ENCODE measurements around the gene ZNFX1. TPM values are rescaled to one million over a fixed set of nuclear protein-coding genes. Genes with fewer than 3 reads are reported as not detected.
A peak's percentile ranks its signal among the peaks of the same experiment; 100 is the strongest.

The ZNFX1 gene
- total and polyA plus RNA-seq, 9 of the 15 experiments (the other 6 are each of a cell fraction or from before 2014, with no cell fraction given): 3.8 to 13.8 (median 10.3) TPM

DNA sequence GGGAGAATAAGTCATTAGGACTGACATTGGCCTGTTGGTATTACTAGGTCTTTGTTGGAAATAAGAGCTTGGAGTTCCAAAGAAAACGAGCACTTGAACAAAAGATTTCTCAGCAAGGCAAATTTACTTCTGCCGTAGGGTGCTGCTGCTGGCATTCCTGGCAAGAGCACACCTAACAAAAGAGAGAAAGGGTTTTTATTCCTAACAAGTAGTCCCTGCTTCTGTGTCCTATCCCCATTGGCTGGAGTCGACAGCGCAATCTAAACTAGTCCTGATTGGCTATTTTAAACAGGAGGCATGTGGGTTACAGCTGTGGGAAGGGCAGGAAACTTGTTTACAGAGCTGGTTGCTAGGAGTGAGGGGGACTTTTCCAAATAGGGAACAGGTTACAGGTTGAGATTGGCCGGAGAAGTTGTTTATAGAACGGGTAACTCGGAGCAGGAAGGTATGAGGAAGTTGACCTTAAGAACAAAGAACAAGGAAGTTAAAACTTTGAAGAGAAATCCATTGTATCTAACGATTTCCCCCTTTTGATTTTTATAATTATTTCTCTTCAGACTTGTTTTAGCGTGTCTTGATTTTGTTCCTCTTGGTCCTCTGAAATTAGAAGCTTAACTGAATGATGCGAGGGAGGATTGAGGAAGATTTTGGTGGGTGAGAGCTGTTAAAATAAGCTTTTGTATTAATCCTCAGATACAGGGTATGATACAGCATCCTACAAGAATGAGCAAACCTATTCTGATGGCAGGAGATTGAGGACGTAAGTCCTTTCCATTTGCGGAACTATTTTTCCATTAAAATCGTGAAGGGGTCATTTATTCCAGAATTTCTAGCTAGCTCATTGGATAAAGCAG, 3.4 kb upstream of the ZNFX1 start (continued):
- no peak for TF ChIP-seq LEF1 (IDR thresholded peaks at IDR 0.05)
- TF ChIP-seq TEAD1 (CRISPR knock-in tag; IDR thresholded peaks at IDR 0.05): 0 out of 4 replicates have a peak, but pooled peaks of 1 of the 2 experiments have one; percentile 48
- peak; percentile 60; the same call in 1 of the 2 replicates for TF ChIP-seq ZNF561 (CRISPR knock-in tag; conservative IDR thresholded peaks at IDR 0.05)
- TF ChIP-seq NFYB (IDR thresholded peaks at IDR 0.05; ENCODE audit: extremely low read depth, insufficient read length): no peak
- no peak for TF ChIP-seq MTF1 (CRISPR knock-in tag; IDR thresholded peaks at IDR 0.05; ENCODE audit: borderline replicate concordance)
- peak; percentile 76 for TF ChIP-seq FOXJ2 (tag; IDR thresholded peaks at IDR 0.05)
- TF ChIP-seq, protein P1, sequence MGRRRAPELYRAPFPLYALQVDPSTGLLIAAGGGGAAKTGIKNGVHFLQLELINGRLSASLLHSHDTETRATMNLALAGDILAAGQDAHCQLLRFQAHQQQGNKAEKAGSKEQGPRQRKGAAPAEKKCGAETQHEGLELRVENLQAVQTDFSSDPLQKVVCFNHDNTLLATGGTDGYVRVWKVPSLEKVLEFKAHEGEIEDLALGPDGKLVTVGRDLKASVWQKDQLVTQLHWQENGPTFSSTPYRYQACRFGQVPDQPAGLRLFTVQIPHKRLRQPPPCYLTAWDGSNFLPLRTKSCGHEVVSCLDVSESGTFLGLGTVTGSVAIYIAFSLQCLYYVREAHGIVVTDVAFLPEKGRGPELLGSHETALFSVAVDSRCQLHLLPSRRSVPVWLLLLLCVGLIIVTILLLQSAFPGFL (CRISPR knock-in tag; IDR thresholded peaks at IDR 0.05): 0 out of 2 replicates have a peak, but pooled peaks have one; percentile 53
- peak; percentile 22 for TF ChIP-seq DACH1 (IDR thresholded peaks at IDR 0.05; ENCODE audit: partially characterized antibody)
- TF ChIP-seq, protein P2, sequence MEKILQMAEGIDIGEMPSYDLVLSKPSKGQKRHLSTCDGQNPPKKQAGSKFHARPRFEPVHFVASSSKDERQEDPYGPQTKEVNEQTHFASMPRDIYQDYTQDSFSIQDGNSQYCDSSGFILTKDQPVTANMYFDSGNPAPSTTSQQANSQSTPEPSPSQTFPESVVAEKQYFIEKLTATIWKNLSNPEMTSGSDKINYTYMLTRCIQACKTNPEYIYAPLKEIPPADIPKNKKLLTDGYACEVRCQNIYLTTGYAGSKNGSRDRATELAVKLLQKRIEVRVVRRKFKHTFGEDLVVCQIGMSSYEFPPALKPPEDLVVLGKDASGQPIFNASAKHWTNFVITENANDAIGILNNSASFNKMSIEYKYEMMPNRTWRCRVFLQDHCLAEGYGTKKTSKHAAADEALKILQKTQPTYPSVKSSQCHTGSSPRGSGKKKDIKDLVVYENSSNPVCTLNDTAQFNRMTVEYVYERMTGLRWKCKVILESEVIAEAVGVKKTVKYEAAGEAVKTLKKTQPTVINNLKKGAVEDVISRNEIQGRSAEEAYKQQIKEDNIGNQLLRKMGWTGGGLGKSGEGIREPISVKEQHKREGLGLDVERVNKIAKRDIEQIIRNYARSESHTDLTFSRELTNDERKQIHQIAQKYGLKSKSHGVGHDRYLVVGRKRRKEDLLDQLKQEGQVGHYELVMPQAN (IDR thresholded peaks at IDR 0.05; ENCODE audit: borderline replicate concordance): peak; percentile 77
- TF ChIP-seq, protein P3, sequence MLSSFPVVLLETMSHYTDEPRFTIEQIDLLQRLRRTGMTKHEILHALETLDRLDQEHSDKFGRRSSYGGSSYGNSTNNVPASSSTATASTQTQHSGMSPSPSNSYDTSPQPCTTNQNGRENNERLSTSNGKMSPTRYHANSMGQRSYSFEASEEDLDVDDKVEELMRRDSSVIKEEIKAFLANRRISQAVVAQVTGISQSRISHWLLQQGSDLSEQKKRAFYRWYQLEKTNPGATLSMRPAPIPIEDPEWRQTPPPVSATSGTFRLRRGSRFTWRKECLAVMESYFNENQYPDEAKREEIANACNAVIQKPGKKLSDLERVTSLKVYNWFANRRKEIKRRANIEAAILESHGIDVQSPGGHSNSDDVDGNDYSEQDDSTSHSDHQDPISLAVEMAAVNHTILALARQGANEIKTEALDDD (IDR thresholded peaks at IDR 0.05): peak; percentile 90
- TF ChIP-seq MYC (IDR thresholded peaks at IDR 0.05; ENCODE audit: low read depth, low read length): peak; percentile 44; the same call in 1 of the 2 replicates
- no peak for TF ChIP-seq MYC (CRISPR knock-in tag; IDR thresholded peaks at IDR 0.05; ENCODE audit: borderline replicate concordance, low read depth)
- 0 out of 4 replicates have a peak, but pooled peaks of 1 of the 2 experiments have one; percentile 54 for TF ChIP-seq TBL1XR1 (IDR thresholded peaks at IDR 0.05; ENCODE audit: low read length in 2 of 2)
- no peak for TF ChIP-seq STAG1 (CRISPR knock-in tag; IDR thresholded peaks at IDR 0.05; ENCODE audit: borderline replicate concordance)
- TF ChIP-seq ILF3 (IDR thresholded peaks at IDR 0.05; ENCODE audit: borderline replicate concordance): 0 out of 2 replicates have a peak, but pooled peaks have one; percentile 16
- TF ChIP-seq, protein P4, sequence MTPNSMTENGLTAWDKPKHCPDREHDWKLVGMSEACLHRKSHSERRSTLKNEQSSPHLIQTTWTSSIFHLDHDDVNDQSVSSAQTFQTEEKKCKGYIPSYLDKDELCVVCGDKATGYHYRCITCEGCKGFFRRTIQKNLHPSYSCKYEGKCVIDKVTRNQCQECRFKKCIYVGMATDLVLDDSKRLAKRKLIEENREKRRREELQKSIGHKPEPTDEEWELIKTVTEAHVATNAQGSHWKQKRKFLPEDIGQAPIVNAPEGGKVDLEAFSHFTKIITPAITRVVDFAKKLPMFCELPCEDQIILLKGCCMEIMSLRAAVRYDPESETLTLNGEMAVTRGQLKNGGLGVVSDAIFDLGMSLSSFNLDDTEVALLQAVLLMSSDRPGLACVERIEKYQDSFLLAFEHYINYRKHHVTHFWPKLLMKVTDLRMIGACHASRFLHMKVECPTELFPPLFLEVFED (CRISPR knock-in tag; conservative IDR thresholded peaks at IDR 0.05): no peak
- peak; percentile 51; the same call in 1 of the 2 replicates for TF ChIP-seq TEAD4 (IDR thresholded peaks at IDR 0.05; ENCODE audit: low read length)
- no peak for TF ChIP-seq TEAD4 (CRISPR knock-in tag; IDR thresholded peaks at IDR 0.05; ENCODE audit: borderline replicate concordance)
- TF ChIP-seq MTA3 (IDR thresholded peaks at IDR 0.05; ENCODE audit: borderline replicate concordance): 0 out of 2 replicates have a peak, but pooled peaks have one; percentile 28
